Measurements from ENCODE around the gene CTNNB1. TPM values are rescaled to one million over a fixed set of nuclear protein-coding genes. Genes with fewer than 3 reads are reported as not detected.

The CTNNB1 gene
- total and polyA plus RNA-seq, 2 experiments from 2014 or later = 89.4 to 566 TPM

DNA sequence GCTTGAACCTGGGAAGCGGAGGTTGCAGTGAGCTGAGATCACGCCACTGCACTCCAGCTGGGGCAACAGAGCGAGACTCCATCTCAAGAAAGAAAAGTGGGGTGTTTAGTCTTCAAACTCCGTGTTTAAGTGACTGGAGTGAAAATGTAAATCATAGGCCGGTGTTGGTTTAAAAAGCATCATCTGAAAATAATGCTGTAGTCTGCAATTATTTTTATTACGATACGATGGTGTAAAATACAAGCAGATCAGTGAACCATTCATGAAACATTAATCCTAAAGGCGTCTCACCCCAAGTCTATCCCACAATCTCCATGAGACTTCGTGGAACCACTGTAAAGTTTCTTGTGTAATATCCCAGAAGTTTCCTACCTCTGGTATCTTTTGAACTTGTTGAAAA, 6.3 kb downstream of the CTNNB1 start (continued):
- TF ChIP-seq, protein P1, sequence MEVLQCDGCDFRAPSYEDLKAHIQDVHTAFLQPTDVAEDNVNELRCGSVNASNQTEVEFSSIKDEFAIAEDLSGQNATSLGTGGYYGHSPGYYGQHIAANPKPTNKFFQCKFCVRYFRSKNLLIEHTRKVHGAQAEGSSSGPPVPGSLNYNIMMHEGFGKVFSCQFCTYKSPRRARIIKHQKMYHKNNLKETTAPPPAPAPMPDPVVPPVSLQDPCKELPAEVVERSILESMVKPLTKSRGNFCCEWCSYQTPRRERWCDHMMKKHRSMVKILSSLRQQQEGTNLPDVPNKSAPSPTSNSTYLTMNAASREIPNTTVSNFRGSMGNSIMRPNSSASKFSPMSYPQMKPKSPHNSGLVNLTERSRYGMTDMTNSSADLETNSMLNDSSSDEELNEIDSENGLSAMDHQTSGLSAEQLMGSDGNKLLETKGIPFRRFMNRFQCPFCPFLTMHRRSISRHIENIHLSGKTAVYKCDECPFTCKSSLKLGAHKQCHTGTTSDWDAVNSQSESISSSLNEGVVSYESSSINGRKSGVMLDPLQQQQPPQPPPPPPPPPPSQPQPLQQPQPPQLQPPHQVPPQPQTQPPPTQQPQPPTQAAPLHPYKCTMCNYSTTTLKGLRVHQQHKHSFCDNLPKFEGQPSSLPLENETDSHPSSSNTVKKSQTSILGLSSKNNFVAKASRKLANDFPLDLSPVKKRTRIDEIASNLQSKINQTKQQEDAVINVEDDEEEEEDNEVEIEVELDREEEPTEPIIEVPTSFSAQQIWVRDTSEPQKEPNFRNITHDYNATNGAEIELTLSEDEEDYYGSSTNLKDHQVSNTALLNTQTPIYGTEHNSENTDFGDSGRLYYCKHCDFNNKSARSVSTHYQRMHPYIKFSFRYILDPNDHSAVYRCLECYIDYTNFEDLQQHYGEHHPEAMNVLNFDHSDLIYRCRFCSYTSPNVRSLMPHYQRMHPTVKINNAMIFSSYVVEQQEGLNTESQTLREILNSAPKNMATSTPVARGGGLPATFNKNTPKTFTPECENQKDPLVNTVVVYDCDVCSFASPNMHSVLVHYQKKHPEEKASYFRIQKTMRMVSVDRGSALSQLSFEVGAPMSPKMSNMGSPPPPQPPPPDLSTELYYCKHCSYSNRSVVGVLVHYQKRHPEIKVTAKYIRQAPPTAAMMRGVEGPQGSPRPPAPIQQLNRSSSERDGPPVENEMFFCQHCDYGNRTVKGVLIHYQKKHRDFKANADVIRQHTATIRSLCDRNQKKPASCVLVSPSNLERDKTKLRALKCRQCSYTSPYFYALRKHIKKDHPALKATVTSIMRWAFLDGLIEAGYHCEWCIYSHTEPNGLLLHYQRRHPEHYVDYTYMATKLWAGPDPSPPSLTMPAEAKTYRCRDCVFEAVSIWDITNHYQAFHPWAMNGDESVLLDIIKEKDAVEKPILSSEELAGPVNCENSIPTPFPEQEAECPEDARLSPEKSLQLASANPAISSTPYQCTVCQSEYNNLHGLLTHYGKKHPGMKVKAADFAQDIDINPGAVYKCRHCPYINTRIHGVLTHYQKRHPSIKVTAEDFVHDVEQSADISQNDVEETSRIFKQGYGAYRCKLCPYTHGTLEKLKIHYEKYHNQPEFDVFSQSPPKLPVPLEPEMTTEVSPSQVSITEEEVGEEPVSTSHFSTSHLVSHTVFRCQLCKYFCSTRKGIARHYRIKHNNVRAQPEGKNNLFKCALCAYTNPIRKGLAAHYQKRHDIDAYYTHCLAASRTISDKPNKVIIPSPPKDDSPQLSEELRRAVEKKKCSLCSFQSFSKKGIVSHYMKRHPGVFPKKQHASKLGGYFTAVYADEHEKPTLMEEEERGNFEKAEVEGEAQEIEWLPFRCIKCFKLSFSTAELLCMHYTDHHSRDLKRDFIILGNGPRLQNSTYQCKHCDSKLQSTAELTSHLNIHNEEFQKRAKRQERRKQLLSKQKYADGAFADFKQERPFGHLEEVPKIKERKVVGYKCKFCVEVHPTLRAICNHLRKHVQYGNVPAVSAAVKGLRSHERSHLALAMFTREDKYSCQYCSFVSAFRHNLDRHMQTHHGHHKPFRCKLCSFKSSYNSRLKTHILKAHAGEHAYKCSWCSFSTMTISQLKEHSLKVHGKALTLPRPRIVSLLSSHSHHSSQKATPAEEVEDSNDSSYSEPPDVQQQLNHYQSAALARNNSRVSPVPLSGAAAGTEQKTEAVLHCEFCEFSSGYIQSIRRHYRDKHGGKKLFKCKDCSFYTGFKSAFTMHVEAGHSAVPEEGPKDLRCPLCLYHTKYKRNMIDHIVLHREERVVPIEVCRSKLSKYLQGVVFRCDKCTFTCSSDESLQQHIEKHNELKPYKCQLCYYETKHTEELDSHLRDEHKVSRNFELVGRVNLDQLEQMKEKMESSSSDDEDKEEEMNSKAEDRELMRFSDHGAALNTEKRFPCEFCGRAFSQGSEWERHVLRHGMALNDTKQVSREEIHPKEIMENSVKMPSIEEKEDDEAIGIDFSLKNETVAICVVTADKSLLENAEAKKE (CRISPR knock-in tag; IDR thresholded peaks at IDR 0.05) = no peak

DNA sequence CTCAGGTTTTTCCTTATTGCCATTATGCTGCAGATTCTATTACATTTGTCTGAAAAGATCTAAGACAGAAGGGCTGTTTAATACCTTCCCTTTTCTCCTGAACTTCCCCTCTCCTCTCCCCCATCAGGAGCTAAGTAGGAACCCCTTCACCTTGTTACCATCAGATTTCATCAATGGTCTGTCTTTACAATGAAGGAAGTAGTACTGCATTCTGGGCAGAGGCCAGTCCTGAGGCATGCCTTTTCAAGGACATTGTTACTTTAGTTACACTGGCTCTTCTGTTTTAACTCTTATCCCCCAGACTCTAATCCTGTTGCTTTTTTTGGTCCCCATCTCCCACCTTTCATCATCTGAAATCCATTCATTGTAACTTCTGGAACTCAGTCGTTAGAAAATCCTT, 8.1 kb downstream of the CTNNB1 start:
- no peaks in the 10 kb centered on the region for H3K9me3 Mint-ChIP-seq
- peaks cover 75% of the 10 kb centered on the region for H3K4me1 Mint-ChIP-seq

DNA sequence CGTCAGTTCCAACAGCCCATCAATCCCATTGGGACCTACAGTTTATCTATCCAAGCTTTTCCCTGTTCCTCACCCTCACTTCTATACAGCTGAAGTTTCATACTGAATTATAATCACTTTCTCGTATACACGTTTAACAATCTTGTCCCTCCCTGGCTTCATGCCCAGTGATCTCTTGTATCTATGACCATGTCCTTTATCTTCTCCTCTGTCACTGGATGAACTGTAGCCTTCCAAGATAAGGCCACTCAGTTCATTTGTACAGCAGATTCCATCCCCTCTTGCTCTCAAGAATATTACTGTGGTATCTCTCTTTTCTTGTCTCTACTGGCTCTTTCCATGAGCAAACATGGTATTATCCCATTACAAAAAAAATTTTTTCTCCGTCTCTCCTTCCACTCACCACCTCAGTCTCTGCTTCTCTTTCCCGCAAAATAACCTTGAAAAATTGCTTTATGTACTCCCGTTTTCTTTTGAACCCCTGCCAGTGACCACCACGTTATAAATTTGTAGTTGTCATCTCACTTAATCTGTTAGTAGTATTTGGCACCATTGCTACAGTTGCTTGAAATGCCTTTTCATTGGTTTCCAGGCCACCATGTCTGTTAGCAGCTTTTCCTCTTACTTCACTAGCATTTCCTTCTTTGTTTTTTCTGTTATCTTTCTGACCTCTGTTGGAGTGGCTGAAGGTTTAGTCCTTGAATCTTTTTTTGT, 9.4 kb downstream of the CTNNB1 start:
- H3K27ac Mint-ChIP-seq = 0 out of 2 replicates have a peak overlapping the region, but pooled peaks have one; percentile 0
- no peak for TF ChIP-seq ZNF114 (CRISPR knock-in tag; IDR thresholded peaks at IDR 0.05)
- TF ChIP-seq STAT1 (IDR thresholded peaks at IDR 0.05; ENCODE audit: unreplicated experiment) = no peak
- TF ChIP-seq EZH2phosphoT487 (IDR thresholded peaks at IDR 0.05; ENCODE audit: unreplicated experiment) = no peak
- no peak for TF ChIP-seq CREB1 (CRISPR knock-in tag; IDR thresholded peaks at IDR 0.05; ENCODE audit: low read depth)
- H3K4me1 ChIP-seq (ENCODE audit: insufficient read depth) = peaks cover 76% of the 10 kb centered on the region
- H3F3A ChIP-seq (replicated peaks; ENCODE audit: low read depth) = no peaks in the 10 kb centered on the region
- H3K79me2 ChIP-seq (replicated peaks; ENCODE audit: insufficient read depth) = peaks cover 100% of the 10 kb centered on the region
- DNase-seq (ENCODE audit: low spot score) (no peak), ATAC-seq (no peak)
- 0 out of 2 replicates have a peak overlapping the region, but pooled peaks have one; percentile 53 for H3K4me2 ChIP-seq
- peaks cover 78% of the 10 kb centered on the region for H3K4me1 Mint-ChIP-seq
- peaks cover 2% of the 10 kb centered on the region for H3K27me3 Mint-ChIP-seq (ENCODE audit: insufficient read depth, low read depth, poor library complexity)
- H3K9me2 ChIP-seq (ENCODE audit: insufficient read depth) = no peaks in the 10 kb centered on the region
- H3K9me3 Mint-ChIP-seq = no peaks in the 10 kb centered on the region
- H3K27ac ChIP-seq (ENCODE audit: low read depth) = no peak overlapping the region
- H2AFZ ChIP-seq = no peak overlapping the region
- peaks cover 96% of the 10 kb centered on the region for H4K20me1 ChIP-seq (replicated peaks; ENCODE audit: insufficient read depth)
- H3K4me3 ChIP-seq = no peak overlapping the region
- no peaks in the 10 kb centered on the region for H3K27me3 ChIP-seq (ENCODE audit: insufficient read depth)
- H3K36me3 ChIP-seq (ENCODE audit: insufficient read depth) = no peaks in the 10 kb centered on the region
- H3K36me3 Mint-ChIP-seq (ENCODE audit: low read depth) = peaks cover 11% of the 10 kb centered on the region; the same call in 2 of the 3 replicates
- H3K4me3 Mint-ChIP-seq = peak overlapping the region; percentile 8; the same call in 1 of the 3 replicates

More for the DNA sequence above, 8.1 kb downstream of the CTNNB1 start:
- H3K4me1 ChIP-seq (ENCODE audit: insufficient read depth) = peaks cover 70% of the 10 kb centered on the region
- H3K27me3 Mint-ChIP-seq (ENCODE audit: insufficient read depth, low read depth, poor library complexity) = peaks cover 2% of the 10 kb centered on the region
- H3K36me3 ChIP-seq (ENCODE audit: insufficient read depth) = no peaks in the 10 kb centered on the region
- TF ChIP-seq ZNF114 (CRISPR knock-in tag; IDR thresholded peaks at IDR 0.05) = no peak
- ATAC-seq = peak; percentile 33
- H3K36me3 Mint-ChIP-seq (ENCODE audit: low read depth) = peaks cover 11% of the 10 kb centered on the region; the same call in 2 of the 3 replicates
- peak overlapping the region; percentile 53 for H3K4me2 ChIP-seq
- H3K27ac Mint-ChIP-seq = no peak overlapping the region
- H3K27ac ChIP-seq (ENCODE audit: low read depth) = no peak overlapping the region
- H3K9me2 ChIP-seq (ENCODE audit: insufficient read depth) = no peaks in the 10 kb centered on the region
- H3K27me3 ChIP-seq (ENCODE audit: insufficient read depth) = no peaks in the 10 kb centered on the region
- H3K4me3 ChIP-seq = peak overlapping the region; percentile 33
- H3K4me3 Mint-ChIP-seq = no peak overlapping the region
- H3K79me2 ChIP-seq (replicated peaks; ENCODE audit: insufficient read depth) = peaks cover 100% of the 10 kb centered on the region
- H3F3A ChIP-seq (replicated peaks; ENCODE audit: low read depth) = no peaks in the 10 kb centered on the region
- no peak overlapping the region for H2AFZ ChIP-seq
- peaks cover 89% of the 10 kb centered on the region for H4K20me1 ChIP-seq (replicated peaks; ENCODE audit: insufficient read depth)
- DNase-seq (ENCODE audit: low spot score) = no peak
